Cerebellar cortex (tissue), 1 donor: ENCODE measurements around the gene OPCML.
"Not testable (repeated sequence)": the region's sequence is repeated elsewhere in the genome, so short reads cannot be mapped to it uniquely, and the experiment has no call there.

Experiments
- DNase-seq: peaks from one replicate; pipeline ENCODE4 v3.0.0-alpha.2; 2015; ENCODE audit warnings: low spot score

OPCML gene

GRCh38 chr11:132429685-132430084 lies 1102.6 kb downstream of the OPCML start:
- DNase-seq, result no peak

- DNase-seq, result no peak
Observed at GRCh38 chr11:132427611-132428010, 1104.7 kb downstream of the OPCML start.

GRCh38 chr11:132424433-132424832 lies 1107.9 kb downstream of the OPCML start:
- DNase-seq, result no peak

- DNase-seq, result no peak
Observed at GRCh38 chr11:132423266-132423665, 1109.0 kb downstream of the OPCML start.

GRCh38 chr11:132422722-132423121 lies 1109.6 kb downstream of the OPCML start:
- DNase-seq, result no peak

GRCh38 chr11:132421555-132421954 lies 1110.7 kb downstream of the OPCML start:
- no peak for DNase-seq

- DNase-seq, result no peak
Observed at GRCh38 chr11:132414451-132414850, 1117.8 kb downstream of the OPCML start.

GRCh38 chr11:132410383-132410782 lies 1121.9 kb downstream of the OPCML start:
- DNase-seq, result no peak

- DNase-seq, result peak; percentile 77
Observed at GRCh38 chr11:132409573-132410355, 1122.5 kb downstream of the OPCML start.

GRCh38 chr11:132408877-132409276 lies 1123.4 kb downstream of the OPCML start:
- no peak for DNase-seq

- no peak for DNase-seq
Observed at GRCh38 chr11:132405728-132406127, 1126.6 kb downstream of the OPCML start.

- DNase-seq, result peak; percentile 52
Observed at GRCh38 chr11:132402071-132402684, 1130.1 kb downstream of the OPCML start.

GRCh38 chr11:132396318-132396717 lies 1136.0 kb downstream of the OPCML start:
- no peak for DNase-seq

- no peak for DNase-seq
Observed at GRCh38 chr11:132395434-132395833, 1136.9 kb downstream of the OPCML start.

- DNase-seq, result no peak
Observed at GRCh38 chr11:132379540-132379939, 1152.8 kb downstream of the OPCML start.

- peak; percentile 8 for DNase-seq
Observed at GRCh38 chr11:132373405-132374143, 1158.7 kb downstream of the OPCML start.

GRCh38 chr11:132370114-132370513 lies 1162.2 kb downstream of the OPCML start:
- DNase-seq, result not testable (repeated sequence)

GRCh38 chr11:132367293-132367692 lies 1165.0 kb downstream of the OPCML start:
- DNase-seq, result no peak

- no peak for DNase-seq
Observed at GRCh38 chr11:132365650-132366049, 1166.7 kb downstream of the OPCML start.
